Activated CD4-positive, alpha-beta T cell treated with anti-CD3 and anti-CD28 coated beads, Interleukin-2, amount 50 U/mL, for 16 hours (primary cell): ENCODE results near the gene DLK1.

ENCODE experiments used
- DNase-seq: peaks from one replicate; pipeline ENCODE4 v3.0.0-alpha.2; 2020

The DLK1 gene

DNA sequence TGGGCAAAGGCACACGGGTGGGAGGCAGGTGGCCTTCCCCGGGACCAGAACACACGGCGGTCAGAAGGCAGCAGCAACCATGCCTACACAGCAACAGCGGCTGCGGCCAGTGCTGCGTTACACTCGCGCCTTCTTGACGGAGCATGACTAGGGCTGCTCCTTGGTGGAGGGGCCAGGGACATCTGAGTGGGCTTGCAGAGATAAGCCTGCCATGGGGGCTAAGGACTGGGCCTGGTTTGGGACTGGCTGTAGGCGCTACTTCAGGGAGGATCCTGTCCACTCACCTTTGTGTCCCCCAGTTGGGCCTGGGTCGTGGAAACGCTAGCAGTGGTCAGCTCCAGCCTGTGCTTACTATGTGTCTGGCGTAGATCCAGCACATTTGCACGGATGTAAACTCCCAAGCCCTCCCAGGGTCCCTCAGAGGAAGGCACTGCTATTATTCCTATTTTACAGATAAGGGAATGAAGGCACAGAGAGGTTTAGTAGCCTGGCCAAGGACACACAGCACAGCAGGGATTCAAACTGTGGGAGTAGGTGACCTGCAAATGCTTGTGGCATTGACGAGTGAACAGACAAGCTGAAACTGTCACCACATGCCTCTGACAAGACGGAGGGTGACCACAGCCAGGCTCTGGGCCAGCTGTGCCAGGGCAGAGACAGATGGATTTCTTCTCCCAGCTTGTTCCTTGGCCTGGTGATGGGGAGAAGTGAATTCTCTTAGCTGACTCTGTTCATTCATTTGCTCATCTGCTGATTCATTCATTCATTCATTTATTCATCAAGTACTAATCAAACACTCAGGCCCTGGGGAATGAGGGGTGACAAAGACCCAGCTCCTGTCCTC lies 31.9 kb upstream of the DLK1 start:
- DNase-seq: no peak

DNA sequence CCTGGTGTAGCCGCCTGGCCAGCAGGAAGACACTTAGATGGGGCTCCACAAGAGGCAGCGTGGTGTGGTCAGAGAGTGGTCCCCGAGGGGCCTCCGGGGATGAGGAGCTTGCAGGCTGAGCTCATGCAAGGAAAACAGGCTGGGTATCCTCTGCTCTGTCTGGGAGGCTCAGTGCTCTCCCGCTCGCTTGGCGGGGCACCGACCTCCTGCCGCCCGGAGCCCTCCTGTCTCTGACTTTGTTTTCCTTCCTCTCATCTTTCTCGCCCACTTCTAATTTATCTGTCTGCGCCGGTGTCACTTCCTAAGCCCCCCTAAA lies 31.3 kb upstream of the DLK1 start:
- DNase-seq: no peak

DNA sequence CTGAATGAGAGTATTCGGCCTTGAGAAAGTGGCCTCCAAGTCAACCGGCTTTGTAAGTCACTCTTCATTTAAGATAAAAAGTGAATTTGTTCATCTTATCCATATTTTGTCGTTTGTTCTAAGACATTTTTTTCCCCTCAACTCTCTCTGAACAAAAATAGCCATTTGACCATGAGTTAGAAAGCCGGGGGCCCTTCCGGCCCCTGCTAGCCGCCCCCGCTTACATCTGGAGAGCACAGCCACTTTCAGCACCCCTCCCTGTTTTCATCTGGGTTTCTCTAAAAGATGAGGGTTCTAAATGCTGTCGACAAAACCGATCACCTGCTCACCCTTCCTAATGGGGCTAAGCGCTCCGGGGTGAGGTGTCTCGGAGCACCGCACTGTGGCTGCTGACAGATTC lies 30.7 kb upstream of the DLK1 start:
- DNase-seq: no peak

DNA sequence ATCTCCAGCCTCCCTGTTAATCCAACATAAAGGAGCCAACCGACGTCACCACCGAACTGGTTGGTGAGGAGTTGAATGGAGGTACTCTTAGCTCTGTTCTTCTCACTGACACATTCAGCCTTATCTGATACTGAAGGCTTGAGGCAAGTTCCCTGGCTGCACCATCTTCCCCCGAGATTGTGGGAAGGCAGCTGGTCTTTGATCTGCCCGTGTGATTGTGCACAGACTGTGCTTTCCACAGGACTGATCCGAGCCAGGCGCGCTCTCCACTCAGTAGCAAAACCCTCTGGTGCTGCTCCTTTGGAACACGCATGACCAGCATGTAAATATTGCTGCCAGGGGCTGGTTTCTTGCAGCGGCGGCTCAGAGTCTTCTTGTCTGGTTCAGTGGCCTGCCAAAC lies 30.1 kb upstream of the DLK1 start:
- no peak for DNase-seq

DNA sequence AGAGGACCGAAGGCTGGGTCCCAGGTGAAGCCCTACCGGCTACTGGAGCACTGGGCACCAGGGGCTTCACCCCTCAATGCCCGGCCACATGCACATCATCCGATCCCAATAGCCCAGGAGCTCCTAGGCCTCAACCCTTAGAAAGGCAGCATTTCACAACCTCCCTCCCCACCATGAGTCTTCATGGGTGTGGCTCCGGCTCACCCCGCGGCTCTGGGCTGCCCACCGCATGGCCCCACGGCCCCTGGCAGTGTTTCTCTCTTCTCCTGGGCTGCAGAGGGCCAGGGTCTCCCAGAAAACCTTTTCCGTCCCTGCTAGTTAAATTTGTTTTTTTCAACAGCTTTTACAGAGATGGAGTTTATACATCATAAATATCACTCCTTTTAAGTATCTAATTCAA lies 28.6 kb upstream of the DLK1 start:
- DNase-seq: no peak

DNA sequence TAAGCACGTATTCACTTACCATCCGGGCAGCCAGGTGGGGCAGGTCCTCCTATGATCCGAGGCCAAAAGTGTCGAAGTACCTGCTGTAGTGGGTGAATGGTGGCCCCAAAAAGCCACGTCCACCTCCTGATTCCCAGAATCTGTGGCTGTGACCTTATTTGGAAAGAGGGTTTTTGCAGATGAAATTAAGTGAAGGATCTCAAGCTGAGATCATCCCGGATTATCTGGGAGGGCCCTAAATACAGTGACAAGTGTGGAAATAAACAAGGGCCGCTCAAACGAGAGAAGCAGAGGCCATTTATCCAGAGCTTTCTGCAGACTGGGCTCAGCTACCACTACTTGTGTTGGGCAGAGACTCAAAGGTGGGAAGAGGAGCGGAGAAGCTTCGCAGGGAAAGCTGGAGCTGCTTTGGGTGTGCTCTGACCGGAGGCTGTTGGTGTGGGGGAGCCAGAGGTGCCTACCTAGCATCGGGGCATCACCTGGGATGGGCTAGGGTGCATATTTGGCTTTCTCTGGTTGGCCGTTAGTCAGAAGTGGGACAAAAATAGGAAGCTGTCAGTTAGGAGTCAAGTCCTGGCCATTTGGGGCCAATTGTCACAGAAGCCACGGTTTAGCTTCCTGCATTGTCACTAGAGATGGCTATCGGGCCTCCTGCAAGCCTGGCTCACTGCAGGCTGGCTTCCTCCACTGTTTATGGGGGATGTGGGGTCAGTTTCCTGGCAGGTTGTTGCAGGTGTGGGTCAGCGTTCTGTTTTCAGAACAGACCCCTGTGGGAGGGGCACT lies 27.8 kb upstream of the DLK1 start:
- no peak for DNase-seq

DNA sequence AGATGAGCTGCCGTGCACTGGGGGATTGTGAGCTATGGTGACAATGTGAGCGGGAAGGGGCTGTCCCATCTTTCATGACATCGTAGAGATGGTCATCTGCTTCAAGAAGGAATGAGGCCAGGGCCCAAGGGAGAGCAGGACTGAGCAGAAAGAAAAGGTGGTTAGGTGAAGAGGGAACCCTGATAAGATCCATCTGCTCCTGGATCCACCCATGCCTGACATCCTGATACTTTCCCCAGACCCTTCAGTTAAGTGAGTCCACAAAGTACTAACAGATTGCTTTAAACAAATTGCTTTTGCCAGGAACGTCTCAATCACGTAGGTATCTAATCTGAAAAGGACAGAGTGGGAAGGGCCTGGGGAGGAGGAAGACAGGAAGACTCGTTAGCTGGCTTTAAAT lies 25.4 kb upstream of the DLK1 start:
- no peak for DNase-seq

DNA sequence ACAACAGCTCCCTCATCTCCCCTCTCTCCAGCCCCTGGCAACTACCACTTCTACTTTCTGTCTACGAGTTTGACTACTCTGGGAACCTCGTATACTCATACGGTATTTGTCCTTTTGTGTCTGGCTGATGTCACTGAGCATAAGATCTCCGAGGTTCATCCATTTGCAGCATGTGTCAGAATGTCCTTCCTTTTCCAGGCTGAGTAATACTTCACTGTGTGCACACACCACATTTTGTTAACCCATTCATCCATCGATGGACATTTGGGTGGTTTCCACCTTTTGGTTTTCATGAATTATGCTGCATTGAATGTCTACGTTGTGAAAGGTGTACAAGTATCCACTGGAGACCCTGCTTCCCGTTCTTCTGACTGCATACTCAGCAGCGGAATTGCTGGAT lies 24.1 kb upstream of the DLK1 start:
- no peak for DNase-seq

DNA sequence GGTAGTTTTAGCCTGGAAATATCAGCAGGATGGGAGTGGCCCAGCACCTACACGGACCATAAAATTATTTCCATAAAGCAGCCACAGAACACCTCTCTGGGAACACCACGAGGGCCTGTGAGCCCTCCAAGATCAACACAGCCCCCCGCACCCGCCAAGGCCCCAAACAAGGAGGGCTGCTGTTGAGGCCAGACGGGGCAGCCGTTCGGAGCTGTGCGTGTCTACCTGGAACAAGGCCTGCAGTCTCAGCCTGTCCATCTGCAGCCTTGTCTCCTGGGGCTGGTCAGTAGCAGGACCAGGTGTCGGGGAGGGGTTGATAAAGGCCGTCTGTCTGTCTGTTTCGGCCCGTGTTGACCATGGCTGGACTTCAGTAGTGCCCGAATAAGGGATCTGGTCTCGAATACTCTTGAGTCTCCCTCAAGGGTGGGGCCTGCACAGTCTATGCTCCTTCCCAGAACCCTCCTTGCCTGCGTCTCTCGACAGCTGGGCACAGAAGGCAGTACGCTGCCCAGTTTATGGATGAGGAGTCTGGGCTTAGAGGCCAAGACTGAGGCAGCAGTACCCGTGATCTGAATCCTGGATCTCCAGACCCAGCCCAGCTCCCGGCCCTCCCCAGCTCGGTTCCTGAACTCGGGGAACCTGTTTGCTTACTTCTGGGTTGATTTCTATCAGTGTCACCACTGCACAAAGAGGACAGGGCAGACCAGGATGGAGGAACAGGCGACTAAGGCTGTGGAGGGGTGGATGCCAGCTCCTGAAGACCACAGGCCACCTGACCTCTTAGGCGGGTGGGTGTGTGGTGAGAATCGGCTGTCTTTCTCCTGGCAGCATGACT lies 23.1 kb upstream of the DLK1 start:
- DNase-seq: no peak

DNA sequence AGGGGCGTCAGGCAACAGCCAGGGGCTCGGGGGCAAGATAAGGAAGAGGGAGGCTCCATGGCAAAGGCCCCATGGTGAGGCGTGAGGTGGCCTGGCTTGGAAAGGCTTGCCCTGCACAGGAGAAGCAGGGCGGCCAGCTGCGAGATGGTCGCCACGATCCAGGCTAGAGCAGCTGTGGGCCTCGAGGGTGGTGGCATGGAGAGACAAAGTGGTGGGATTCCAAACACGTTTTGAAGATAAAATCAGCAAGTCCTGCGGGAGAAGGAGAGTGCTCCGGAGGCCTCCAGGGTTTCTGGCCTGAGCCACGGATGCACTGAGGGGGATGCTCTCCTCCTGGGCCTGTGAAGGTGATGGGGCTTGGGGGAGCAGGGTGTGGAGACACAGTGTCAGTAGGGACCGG lies 20.5 kb upstream of the DLK1 start:
- DNase-seq: no peak

DNA sequence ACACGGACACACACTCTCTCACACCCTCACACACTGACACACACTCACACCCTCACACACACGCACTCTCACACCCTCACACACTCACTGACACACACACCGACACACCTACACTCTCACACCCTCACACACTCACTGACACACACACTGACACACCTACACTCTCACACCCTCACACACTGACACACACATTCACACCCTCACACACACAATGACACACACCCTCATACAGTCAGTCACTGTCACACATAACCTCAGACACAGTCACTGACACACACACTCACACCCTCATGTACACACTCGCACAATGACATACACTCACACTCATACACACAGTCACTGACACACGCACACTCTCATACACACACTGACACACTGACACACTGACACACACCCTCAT lies 19.8 kb upstream of the DLK1 start:
- no peak for DNase-seq

DNA sequence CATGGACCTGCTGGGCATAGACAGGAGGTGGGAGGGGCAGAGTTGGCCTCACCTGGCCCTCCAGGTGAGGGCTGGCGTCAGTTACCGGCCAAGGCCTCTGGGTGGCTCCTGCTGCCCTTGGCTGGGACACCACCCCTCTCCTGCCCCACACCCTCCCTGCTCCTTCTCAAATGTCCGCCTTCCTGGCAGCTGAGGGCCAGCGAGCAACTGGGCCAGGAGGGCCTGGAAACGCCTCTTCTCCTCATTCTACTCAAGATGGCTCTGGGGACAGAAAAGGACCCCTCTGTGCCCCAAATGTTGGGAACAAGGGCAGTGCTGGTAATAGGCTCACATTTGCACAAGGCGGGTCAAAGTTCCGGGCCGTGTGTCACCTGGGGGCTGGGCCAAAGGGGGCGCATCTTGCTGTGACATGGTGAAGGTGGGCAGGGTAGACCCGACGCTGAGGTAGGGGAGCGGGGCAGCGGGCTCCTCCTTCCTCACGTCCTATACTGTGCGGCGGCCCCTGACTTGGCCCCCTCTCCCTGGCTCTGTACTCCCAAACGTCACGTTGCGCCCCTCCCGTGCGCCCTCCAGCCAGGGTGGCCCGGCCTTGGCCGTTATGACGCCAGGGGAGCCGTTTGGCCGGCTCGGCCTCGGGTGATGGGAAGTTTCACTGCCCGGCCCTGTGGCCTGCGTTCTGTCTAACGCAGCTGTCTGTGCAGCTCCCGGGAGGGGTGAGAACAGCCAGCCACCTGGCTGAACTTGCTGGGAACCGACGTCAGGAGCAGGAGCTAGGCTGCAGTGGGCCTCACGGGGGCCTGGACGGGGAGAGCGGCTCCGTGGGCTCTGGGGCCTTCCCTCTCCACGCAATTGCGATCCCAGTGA lies 18.0 kb upstream of the DLK1 start:
- DNase-seq: no peak

DNA sequence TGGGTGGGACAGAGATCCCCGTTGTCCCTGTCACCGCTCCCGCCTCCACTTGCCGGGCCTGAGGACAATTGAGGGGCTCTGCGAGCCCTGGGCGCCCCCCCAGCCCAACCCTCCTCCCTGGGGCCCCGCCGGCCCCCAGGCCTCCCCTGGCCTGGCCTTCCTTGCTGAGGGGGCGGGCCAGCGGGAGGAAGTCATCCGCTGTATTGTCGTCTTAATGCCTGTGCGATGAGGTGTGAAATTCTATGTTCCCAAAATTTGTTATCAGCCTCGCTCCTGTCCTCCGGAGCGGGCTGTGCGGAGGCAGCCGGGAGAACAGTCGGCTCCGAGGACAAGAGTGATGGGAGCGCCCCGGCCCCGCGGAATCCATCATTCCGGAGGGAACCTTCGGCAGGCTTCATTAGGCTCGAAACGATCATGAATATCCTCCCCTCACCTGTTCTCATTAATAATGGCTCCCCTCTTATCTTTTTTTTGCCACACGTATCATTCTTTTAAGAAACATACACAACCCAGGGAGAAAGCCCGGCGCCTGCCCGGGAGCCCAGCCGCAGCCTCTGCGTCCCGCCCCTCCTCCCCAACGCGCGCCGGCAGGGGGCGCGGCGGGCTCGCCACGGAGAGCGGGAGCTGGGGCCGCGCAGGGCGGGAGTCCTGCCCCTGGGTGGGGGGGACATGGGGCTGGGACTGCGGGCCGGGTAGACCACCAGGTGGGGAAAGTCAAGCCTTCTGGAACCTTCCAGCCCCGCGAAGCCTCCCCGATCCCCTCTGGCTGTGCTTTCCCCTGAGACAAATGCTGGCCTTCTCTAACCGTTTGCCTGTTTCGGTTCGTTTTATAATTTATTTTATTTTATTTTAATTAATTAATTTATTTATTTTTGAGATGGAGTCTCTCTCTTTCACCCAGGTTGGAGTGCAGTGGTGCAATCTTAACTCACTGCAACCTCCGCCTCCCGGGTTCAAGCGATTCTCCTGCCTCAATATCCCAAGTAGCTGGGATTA lies 17.1 kb upstream of the DLK1 start:
- no peak for DNase-seq

DNA sequence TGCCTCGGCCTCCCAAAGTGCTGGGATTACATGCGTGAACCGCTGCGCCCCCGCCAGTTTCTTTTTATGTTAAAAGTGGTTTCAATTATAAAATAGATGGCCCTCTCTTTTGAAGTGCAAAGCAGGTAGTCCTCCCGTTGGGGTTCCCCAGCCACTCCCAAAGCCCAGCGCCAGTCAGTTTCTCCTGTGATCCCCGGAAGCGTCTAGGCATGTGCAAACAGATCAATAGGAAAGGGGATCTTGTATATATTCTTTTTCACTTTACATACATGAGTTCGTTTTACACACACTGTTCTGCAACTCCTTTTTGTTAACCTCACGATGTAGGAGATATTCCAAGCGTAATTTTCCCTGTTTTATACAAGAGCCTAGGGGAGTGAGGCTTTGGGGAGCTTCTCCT lies 16.3 kb upstream of the DLK1 start:
- DNase-seq: no peak

DNA sequence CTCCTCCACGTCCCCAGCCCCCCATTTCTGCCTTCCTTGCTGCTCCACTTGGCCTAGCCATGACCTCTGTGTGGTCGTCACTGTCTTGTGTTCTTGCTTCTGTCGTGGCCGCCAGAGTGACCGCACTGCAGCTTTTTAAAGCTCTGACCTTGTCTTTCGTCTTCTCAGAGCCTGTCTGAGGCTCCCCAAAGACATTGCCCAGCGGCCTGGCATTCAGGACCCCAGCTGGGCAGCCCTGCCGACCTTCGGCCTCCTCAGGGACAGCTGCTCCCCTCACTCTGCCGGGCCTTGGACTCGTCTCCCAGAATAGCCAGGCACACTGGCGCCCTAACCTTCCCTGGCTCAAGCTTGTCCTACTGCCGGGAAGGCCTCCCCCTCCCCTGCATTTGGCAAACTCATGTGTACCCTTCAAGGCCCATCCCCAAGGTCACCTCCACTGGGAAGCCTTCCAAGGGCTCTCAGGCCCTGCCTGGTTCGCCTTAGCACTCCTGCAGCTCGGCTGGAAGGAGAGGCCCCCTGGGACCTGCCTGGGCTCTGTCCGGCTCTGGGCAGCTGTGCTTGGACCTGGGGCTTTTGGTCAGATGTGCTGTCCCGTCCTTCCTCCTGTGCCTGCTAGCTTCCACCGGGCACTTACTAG lies 15.7 kb upstream of the DLK1 start:
- DNase-seq: no peak

DNA sequence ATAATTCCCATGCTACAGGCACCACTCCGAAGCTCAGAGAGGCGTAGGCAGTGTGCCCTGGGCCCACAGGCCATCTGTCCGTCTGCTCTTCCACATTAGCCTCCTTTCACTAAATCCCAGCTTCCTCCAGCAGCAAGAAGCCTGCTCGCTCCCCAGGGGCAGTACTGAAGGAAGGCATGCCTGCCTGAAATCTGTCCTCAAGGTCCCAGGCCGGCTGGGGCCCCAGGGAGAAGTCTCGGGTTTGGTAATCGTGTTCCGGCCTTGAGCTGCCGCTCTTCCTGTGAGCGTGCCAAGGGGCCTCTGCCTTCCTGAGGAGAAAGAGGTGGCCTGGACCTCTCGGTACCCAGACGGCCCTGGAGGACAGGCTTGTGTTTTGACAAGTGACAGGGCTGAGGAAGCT lies 15.2 kb upstream of the DLK1 start:
- no peak for DNase-seq

DNA sequence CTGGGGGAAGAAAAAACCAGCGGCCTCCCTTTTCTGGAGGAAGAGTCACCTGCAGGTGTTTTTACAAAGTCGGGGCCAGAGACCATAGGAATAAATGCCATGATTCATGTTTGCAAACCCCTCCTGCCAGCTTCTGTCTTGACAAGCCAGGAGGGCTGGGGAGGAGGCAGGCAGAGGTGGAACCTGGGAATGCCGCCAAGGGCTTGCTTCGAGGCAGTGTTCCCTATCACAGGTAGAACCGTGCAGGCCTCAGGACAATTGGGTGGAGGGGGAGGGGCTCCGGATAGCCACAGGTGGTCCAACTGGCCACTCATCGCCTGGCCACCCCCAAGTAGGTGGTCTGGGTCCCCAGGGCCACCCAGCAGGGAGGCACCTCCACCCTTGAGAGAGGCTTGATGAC lies 14.2 kb upstream of the DLK1 start:
- DNase-seq: no peak

DNA sequence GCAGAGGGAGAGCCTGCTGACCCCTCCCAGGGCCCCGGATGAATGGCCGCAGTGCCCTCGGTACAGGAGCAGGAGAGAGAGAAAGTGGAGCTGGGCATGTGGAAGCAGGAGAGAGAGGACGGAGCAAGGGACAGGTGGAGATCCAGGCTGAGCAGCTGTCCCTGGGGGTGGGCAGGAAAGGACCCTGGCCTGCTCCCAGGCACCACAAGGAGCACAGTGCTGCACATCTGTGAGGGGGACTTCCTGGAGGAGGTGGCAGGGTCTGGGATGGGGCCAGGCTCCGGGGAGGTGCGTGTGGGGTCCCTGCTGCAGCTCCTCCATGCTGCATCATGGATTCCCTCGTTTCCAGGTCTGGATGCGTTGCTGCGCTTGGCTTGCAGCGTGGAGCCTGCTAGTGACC lies 13.0 kb upstream of the DLK1 start:
- no peak for DNase-seq

DNA sequence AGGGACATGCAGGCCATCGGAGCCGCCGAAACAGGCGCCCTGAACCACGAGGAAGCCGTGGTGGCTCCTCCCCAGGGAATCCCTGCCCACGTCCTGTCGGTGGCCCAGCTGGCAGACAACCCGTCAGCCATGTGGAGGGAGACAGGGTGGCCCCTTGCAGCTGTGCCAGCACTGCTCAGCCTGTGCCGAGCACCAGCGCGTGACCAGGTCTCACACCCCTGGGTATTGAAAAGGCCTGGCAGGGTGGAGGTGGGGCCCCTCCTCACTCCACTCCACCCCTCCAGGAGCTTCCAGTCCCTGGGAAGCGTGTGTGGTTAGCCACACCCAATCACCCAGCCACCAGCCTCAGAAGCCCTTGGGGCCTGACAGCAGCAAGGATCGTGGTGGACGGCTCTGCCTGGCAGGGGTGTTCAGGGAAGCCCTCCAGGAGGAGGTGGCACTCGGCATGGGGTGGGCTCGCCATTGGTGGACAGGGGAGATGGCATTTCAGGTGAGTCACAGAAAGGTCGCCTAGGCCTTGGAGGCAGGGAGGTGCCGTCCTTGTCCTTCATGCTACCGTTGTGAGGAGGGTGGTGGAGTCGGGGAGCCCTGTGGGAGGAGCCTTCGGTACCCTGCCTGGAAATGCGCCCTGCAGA lies 12.3 kb upstream of the DLK1 start:
- no peak for DNase-seq

DNA sequence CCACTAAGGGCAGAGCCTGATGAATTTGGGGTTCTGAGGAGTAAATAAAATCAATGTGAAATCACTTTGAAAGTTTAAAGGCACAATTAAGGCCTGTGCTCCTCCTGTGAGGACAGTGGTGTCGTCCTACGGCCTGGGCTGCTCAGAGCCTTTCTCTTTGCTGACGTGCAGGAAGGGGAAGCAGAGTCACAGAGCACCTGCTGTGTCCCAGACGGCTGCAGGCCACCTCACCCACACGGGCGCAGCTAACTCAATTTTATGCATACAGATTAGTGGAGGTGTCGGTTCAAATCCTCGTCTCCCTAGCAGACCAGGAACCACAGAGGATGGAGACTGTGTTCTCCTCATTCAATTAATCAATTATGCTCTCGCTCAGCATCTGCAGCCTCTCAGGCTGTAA lies 11.4 kb upstream of the DLK1 start:
- DNase-seq: no peak

DNA sequence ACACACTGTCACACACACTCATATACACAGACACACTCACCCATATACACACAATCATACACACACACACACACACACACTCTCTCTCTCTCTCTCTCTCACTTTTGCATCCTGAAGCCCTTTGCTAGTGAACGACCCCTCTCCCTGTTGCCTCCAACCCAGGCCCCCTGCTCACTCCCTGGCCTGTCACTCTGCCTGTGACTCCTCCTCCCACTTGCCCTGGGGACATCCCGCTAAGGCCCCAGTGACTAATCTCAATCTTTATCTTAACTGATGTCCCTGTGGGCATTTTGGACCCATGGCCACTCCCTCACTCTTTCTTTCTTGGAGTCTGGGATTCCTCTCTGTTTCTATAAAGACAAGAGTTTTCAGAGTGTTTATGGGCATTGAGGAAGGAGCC lies 10.9 kb upstream of the DLK1 start:
- DNase-seq: no peak
